GM12878 (cell line): ENCODE data around the gene SUGCT. TPM values are rescaled to one million over a fixed set of nuclear protein-coding genes. Genes with fewer than 3 reads are reported as not detected.

ENCODE experiments used
- ATAC-seq: fragments of 200-7000 bp; cut with Tn5 transposase; 3 replicates; pipeline ENCODE4 v1.9.1; 2020; ENCODE audit warnings: mild to moderate bottlenecking, moderate library complexity
- BruUV-seq: library from RNA; stranded (reverse); fragments of 400-500 nt; replicated peaks from 2 replicates; lab custom pipeline; 2021; lab: Mats Ljungman, UMichigan
- CTCF ChIA-PET: fragments of 300-600 bp; sonication (Branson Sonifier 250); formaldehyde crosslinking; extraction: SDS; loops from one replicate; lab custom pipeline; 2021; ENCODE audit warnings: inconsistent platforms; lab: Yijun Ruan, JAX
- POLR2A ChIA-PET: fragments of 350-600 bp; formaldehyde crosslinking; extraction: SDS; loops from one replicate; lab custom pipeline; 2021; ENCODE audit warnings: inconsistent platforms; lab: Charles Lee
- RAD21 ChIA-PET: fragments of 300-600 bp; sonication (Branson Sonifier 250); formaldehyde crosslinking; loops from one replicate; lab custom pipeline; 2023; ENCODE audit warnings: antibody characterized with exemption; ENCODE audit not compliant: unreplicated experiment; lab: Charles Lee
- SMC1A ChIA-PET: fragments of 300-600 bp; sonication (Branson Sonifier 250); formaldehyde crosslinking; loops from one replicate; lab custom pipeline; 2023; ENCODE audit not compliant: unreplicated experiment, uncharacterized antibody; lab: Charles Lee
- DNase-seq: peaks from one replicate; pipeline ENCODE4 v3.0.0-alpha.2; 2011; ENCODE audit warnings: low read depth, low spot score
- FAIRE-seq: peaks from 3 replicates; lab custom pipeline; 2011; peaks lifted over from hg19 to GRCh38; lab: Jason Lieb, UNC
- H2AFZ ChIP-seq: 2 replicates; pipeline ENCODE4 v1.6.0; 2011; ENCODE audit warnings: low read depth, low read length, control low read depth; ENCODE audit not compliant: control insufficient read depth
- H3K27ac ChIP-seq: 2 replicates; pipeline ENCODE4 v1.5.1; 2011; ENCODE audit warnings: control low read depth; ENCODE audit not compliant: control insufficient read depth, insufficient read depth
- H3K27me3 ChIP-seq, 2 experiments: replicated peaks in 1 of 2; 2 replicates each; pipeline versions ENCODE4 v1.6.0 to v1.6.1; 2011; ENCODE audit warnings: low read length in 1 of 2; ENCODE audit not compliant: control insufficient read depth in 2 of 2, insufficient read depth in 2 of 2
- H3K36me3 ChIP-seq, 2 experiments: 2 replicates each; pipeline ENCODE4 v1.5.1; 2011; ENCODE audit warnings: low read length in 1 of 2; ENCODE audit not compliant: control insufficient read depth in 2 of 2, insufficient read depth in 2 of 2
- H3K4me1 ChIP-seq: 2 replicates; pipeline ENCODE4 v1.6.1; 2011; ENCODE audit warnings: mild to moderate bottlenecking, low read length, moderate library complexity, mixed read lengths; ENCODE audit not compliant: control insufficient read depth, insufficient read depth
- H3K4me2 ChIP-seq: 2 replicates; pipeline ENCODE4 v1.6.0; 2011; ENCODE audit warnings: control low read depth; ENCODE audit not compliant: control insufficient read depth, insufficient read depth
- H3K4me3 ChIP-seq: fragments of 200-600 bp; sonication (generic); 2 replicates; pipeline ENCODE4 v1.5.1; 2016
- H3K79me2 ChIP-seq: 2 replicates; pipeline ENCODE4 v1.6.0; 2011; ENCODE audit warnings: low read length; ENCODE audit not compliant: control insufficient read depth, insufficient read depth
- H3K9ac ChIP-seq: 2 replicates; pipeline ENCODE4 v1.8.0; 2011; ENCODE audit warnings: low read length, control low read depth, mixed read lengths; ENCODE audit not compliant: control insufficient read depth, insufficient read depth
- H3K9me3 ChIP-seq: replicated peaks from 3 replicates; pipeline ENCODE4 v1.5.1; 2011; ENCODE audit warnings: mild to moderate bottlenecking, low read length; ENCODE audit not compliant: control insufficient read depth, insufficient read depth
- H4K20me1 ChIP-seq: 2 replicates; pipeline ENCODE4 v1.6.0; 2011; ENCODE audit not compliant: control insufficient read depth, insufficient read depth
- CHD2 ChIP-seq: IDR thresholded peaks from 2 replicates; pipeline ENCODE4 v1.6.1; 2011; ENCODE audit warnings: low read depth, low read length, improper control_type of control experiment, borderline replicate concordance
- EP300 ChIP-seq, 2 experiments: fragments of 150-350 bp in 1 of 2; IDR thresholded peaks; 2 replicates each; pipeline ENCODE4 v1.6.1; 2011 to 2012; ENCODE audit warnings: low read depth in 2 of 2, low read length in 2 of 2, borderline replicate concordance in 1 of 2, improper control_type of control experiment in 1 of 2, inconsistent platforms in 1 of 2; ENCODE audit not compliant: control insufficient read depth in 1 of 2
- ESRRA ChIP-seq: IDR thresholded peaks from 2 replicates; pipeline ENCODE4 v1.6.1; 2012; ENCODE audit warnings: mild to moderate bottlenecking, low read length, improper control_type of control experiment
- MTA2 ChIP-seq: fragments of 450-650 bp; IDR thresholded peaks from 2 replicates; pipeline ENCODE4 v1.6.1; 2016; ENCODE audit warnings: low read depth, mild to moderate bottlenecking, moderate library complexity
- MYB ChIP-seq: fragments of 150-350 bp; IDR thresholded peaks from 2 replicates; pipeline ENCODE4 v1.6.1; 2014; ENCODE audit warnings: mild to moderate bottlenecking, low read depth, low read length, borderline replicate concordance
- NR2C2 ChIP-seq: IDR thresholded peaks from 2 replicates; pipeline ENCODE4 v1.6.1; 2011; ENCODE audit warnings: borderline replicate concordance, low read depth; ENCODE audit not compliant: control insufficient read depth, insufficient read length
- PML ChIP-seq: IDR thresholded peaks from 2 replicates; pipeline ENCODE4 v1.6.1; 2012; ENCODE audit warnings: low read length, inconsistent platforms
- POU2F2 ChIP-seq: IDR thresholded peaks from 3 replicates; pipeline ENCODE4 v1.6.1; 2011; ENCODE audit warnings: low read depth, mild to moderate bottlenecking, low read length, borderline replicate concordance
- SIX5 ChIP-seq: IDR thresholded peaks from 2 replicates; pipeline ENCODE4 v1.6.1; 2011; ENCODE audit warnings: mild to moderate bottlenecking, low read depth, low read length, moderate library complexity; ENCODE audit not compliant: severe bottlenecking
- STAT3 ChIP-seq: IDR thresholded peaks from 2 replicates; pipeline ENCODE4 v1.6.1; 2011; ENCODE audit warnings: low read depth, low read length, improper control_type of control experiment
- ZNF207 ChIP-seq: fragments of 450-650 bp; IDR thresholded peaks from 2 replicates; pipeline ENCODE4 v1.6.1; 2014; ENCODE audit warnings: antibody characterized with exemption, mild to moderate bottlenecking, borderline replicate concordance
- WGBS: methylation state at CpG from one replicate; pipeline ENCODE4 v1.1.6; 2016; ENCODE audit warnings: low lambda C conversion rate; ENCODE audit not compliant: insufficient replicate concordance, insufficient coverage; ENCODE audit errors: missing lambda C conversion rate; 5-methylcytosine and 5-hydroxymethylcytosine counted together
- in situ Hi-C: fragments of 300-500 bp; cut with MboI; formaldehyde crosslinking; loops from 9 replicates; pipeline ENCODE4 v1.14.3; 2018; ENCODE audit warnings: mixed read lengths
- intact Hi-C: fragments of 100-400 bp; cut with micrococcal nuclease; formaldehyde crosslinking; loops from one replicate; pipeline ENCODE4 v1.14.2; 2022; ENCODE audit not compliant: unreplicated experiment
- polyA plus RNA-seq, 11 experiments: library from polyadenylated mRNA; depleted of rRNA in 4 of 11; unstranded in 6 of 11; stranded (reverse) in 5 of 11; fragments of >200 nt; fragmentation: Nextera tagmentation in 4 of 11; fragmentation: Illumina TruSeq in 1 of 11; extraction: Ambion mirVana in 4 of 11; extraction: Trizol in 1 of 11; gene quantifications; 1 replicate in 1 of 11; 2 replicates in 10 of 11; pipeline versions ENCODE4 v1.2.1 to v1.2.3, GENCODE V29; 2011 to 2016; ENCODE audit warnings: inconsistent platforms in 2 of 11, missing spikeins in 2 of 11, low read depth in 1 of 11
- total RNA-seq, 4 experiments: library from RNA; depleted of rRNA in 3 of 4; stranded (reverse); fragments of >200 nt in 3 of 4; fragmentation: Illumina TruSeq in 1 of 4; extraction: Trizol in 1 of 4; gene quantifications; 2 replicates each; pipeline versions ENCODE4 v1.2.1 to v1.2.3, GENCODE V29; 2013 to 2021
- TF ChIP-seq, protein P1 (sequence below): fragments of 450-650 bp; IDR thresholded peaks from 2 replicates; pipeline ENCODE4 v1.6.1; 2017; ENCODE audit warnings: mild to moderate bottlenecking, moderate library complexity
- TF ChIP-seq, protein P2 (sequence below): fragments of 450-650 bp; IDR thresholded peaks from 2 replicates; pipeline ENCODE4 v1.6.1; 2014; ENCODE audit warnings: mild to moderate bottlenecking

The SUGCT gene
- total and polyA plus RNA-seq, 10 of the 15 experiments (the other 5 are each of a cell fraction or from before 2014, with no cell fraction given), result 0.08 to 1.2 (median 0.67) TPM; not detected in 1

DNA sequence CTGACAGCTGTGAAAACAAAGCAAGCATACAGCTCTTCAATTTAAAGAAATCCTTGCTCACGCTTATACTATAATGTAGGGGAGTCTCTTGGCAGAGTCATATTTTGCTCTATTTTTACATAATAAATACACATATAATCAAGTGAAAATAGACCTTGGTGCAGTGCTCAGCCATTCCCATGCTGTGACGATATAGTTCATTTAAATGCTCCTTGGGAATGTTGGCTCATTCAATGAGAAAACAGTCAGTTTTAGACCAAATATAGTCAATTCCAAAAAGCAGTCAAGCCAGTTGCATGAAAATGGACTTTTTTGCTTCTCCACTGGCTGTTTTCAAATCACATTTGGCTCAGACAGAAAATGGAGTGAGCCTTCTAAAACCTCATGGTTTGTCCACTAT, 587.4 kb downstream of the SUGCT start (continued):
- TF ChIP-seq SIX5, result no peak
- no peak for TF ChIP-seq MTA2
- TF ChIP-seq NR2C2, result no peak

DNA sequence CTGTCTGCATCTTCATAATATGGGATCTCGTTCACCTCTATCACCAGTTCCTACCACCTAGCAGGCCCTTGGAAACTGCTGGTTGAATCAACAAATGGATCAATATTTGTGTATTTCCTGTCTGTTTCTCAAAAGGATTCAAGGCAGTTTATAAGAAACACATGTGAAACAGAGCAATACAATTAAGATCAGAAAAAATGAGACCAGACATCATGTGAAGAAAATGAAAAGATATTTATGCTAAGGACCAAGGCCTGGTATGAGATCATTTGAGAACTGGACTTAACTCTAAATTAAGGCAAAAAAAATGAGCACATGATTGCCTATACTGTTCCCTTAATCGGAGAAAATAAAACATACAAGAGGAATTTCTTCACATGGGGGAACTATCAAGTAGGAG, 589.0 kb downstream of the SUGCT start:
- in situ Hi-C loops, result no loop called here
- H3K4me3 ChIP-seq, result no peak overlapping the region
- H3K79me2 ChIP-seq, result no peaks in the 10 kb centered on the region
- no peak for TF ChIP-seq CHD2
- TF ChIP-seq, protein P1, sequence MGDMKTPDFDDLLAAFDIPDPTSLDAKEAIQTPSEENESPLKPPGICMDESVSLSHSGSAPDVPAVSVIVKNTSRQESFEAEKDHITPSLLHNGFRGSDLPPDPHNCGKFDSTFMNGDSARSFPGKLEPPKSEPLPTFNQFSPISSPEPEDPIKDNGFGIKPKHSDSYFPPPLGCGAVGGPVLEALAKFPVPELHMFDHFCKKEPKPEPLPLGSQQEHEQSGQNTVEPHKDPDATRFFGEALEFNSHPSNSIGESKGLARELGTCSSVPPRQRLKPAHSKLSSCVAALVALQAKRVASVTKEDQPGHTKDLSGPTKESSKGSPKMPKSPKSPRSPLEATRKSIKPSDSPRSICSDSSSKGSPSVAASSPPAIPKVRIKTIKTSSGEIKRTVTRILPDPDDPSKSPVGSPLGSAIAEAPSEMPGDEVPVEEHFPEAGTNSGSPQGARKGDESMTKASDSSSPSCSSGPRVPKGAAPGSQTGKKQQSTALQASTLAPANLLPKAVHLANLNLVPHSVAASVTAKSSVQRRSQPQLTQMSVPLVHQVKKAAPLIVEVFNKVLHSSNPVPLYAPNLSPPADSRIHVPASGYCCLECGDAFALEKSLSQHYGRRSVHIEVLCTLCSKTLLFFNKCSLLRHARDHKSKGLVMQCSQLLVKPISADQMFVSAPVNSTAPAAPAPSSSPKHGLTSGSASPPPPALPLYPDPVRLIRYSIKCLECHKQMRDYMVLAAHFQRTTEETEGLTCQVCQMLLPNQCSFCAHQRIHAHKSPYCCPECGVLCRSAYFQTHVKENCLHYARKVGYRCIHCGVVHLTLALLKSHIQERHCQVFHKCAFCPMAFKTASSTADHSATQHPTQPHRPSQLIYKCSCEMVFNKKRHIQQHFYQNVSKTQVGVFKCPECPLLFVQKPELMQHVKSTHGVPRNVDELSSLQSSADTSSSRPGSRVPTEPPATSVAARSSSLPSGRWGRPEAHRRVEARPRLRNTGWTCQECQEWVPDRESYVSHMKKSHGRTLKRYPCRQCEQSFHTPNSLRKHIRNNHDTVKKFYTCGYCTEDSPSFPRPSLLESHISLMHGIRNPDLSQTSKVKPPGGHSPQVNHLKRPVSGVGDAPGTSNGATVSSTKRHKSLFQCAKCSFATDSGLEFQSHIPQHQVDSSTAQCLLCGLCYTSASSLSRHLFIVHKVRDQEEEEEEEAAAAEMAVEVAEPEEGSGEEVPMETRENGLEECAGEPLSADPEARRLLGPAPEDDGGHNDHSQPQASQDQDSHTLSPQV, result no peak
- no peak for TF ChIP-seq ZNF207
- TF ChIP-seq EP300 (IDR thresholded peaks at IDR 0.05; ENCODE audit: borderline replicate concordance in 1 of 2, control insufficient read depth in 1 of 2, low read depth in 2 of 2, low read length in 2 of 2), result no peak
- no peak for TF ChIP-seq POU2F2
- TF ChIP-seq PML, result no peak
- TF ChIP-seq, protein P2, sequence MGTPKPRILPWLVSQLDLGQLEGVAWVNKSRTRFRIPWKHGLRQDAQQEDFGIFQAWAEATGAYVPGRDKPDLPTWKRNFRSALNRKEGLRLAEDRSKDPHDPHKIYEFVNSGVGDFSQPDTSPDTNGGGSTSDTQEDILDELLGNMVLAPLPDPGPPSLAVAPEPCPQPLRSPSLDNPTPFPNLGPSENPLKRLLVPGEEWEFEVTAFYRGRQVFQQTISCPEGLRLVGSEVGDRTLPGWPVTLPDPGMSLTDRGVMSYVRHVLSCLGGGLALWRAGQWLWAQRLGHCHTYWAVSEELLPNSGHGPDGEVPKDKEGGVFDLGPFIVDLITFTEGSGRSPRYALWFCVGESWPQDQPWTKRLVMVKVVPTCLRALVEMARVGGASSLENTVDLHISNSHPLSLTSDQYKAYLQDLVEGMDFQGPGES, result no peak
- no peak for TF ChIP-seq ESRRA
- no peak for TF ChIP-seq STAT3
- TF ChIP-seq MYB, result no peak
- intact Hi-C loops, result no loop called here
- no peak overlapping the region for H3K4me2 ChIP-seq
- FAIRE-seq, result no peak
- H3K9me3 ChIP-seq, result no peaks in the 10 kb centered on the region
- H3K9ac ChIP-seq, result no peak overlapping the region
- ChIA-PET CTCF (no interaction called here), SMC1A (no interaction called here), POLR2A (no interaction called here), RAD21 (no interaction called here)
- no peaks in the 10 kb centered on the region for H3K36me3 ChIP-seq
- WGBS, result 20% methylated on average over 2 of the region's 2 CpGs
- H3K4me1 ChIP-seq, result no peaks in the 10 kb centered on the region
- no peak overlapping the region for H3K27ac ChIP-seq
- H4K20me1 ChIP-seq, result no peaks in the 10 kb centered on the region
- no TSS peak for BruUV-seq
- no peak for ATAC-seq
- no peaks in the 10 kb centered on the region for H3K27me3 ChIP-seq
- no peak for DNase-seq
- no peak overlapping the region for H2AFZ ChIP-seq
